MM.1S (cell line): ENCODE measurements around the gene ETV6.
"Not testable (repeated sequence)": the region's sequence is repeated elsewhere in the genome, so short reads cannot be mapped to it uniquely, and the experiment has no call there.

Source experiments
- CTCF ChIP-seq: fragments of 300-600 bp; sonication (generic); IDR thresholded peaks from 2 replicates; pipeline ENCODE4 v1.5.1; 2016; ENCODE audit warnings: antibody characterized with exemption, low read length, mixed read lengths
- EZH2 ChIP-seq: fragments of 300-600 bp; sonication (generic); optimal IDR thresholded peaks from 2 replicates; pipeline ENCODE3; 2017; ENCODE audit warnings: low read depth, mild to moderate bottlenecking, antibody characterized with exemption, low read length, mixed read lengths

GRCh38 chr12:11909406-11909805, 259.9 kb downstream of the ETV6 start:
- not testable (repeated sequence) for TF ChIP-seq CTCF, EZH2
